WERI-Rb-1 (cell line): ENCODE measurements around the gene PCP4L1.

ENCODE experiments used
- DNase-seq: peaks from one replicate; pipeline ENCODE4 v3.0.0-alpha.2; 2020
- H3K27ac ChIP-seq: fragments of 250-450 bp; sonication (Bioruptor Pico); 2 replicates; pipeline ENCODE4 v1.5.1; 2020; ENCODE audit warnings: mild to moderate bottlenecking, moderate library complexity
- H3K27me3 ChIP-seq: fragments of 250-450 bp; sonication (Bioruptor Pico); 2 replicates; pipeline ENCODE4 v1.5.1; 2021; ENCODE audit warnings: mild to moderate bottlenecking, low read depth, moderate library complexity; ENCODE audit not compliant: insufficient read depth, severe bottlenecking
- H3K36me3 ChIP-seq: fragments of 250-450 bp; sonication (Bioruptor Pico); 2 replicates; pipeline ENCODE4 v1.5.1; 2020; ENCODE audit warnings: mild to moderate bottlenecking, moderate library complexity
- H3K4me3 ChIP-seq: 2 replicates; pipeline ENCODE4 v1.5.1; 2011; ENCODE audit warnings: low read depth, mild to moderate bottlenecking, control low read depth, low read length
- H3K9me3 ChIP-seq: fragments of 250-450 bp; sonication (Bioruptor Pico); 2 replicates; pipeline ENCODE4 v1.5.1; 2021; ENCODE audit warnings: mild to moderate bottlenecking, moderate library complexity; ENCODE audit not compliant: severe bottlenecking
- CTCF ChIP-seq: IDR thresholded peaks from 2 replicates; pipeline ENCODE4 v1.5.1; 2011; ENCODE audit warnings: low read depth, mild to moderate bottlenecking, control low read depth, inconsistent platforms, low read length

The PCP4L1 gene

GRCh38 chr1:161330346-161330745, 71.8 kb downstream of the PCP4L1 start:
- DNase-seq, result no peak
- no peak overlapping the region for H3K27ac ChIP-seq
- no peak for TF ChIP-seq CTCF
- no peak overlapping the region for H3K4me3 ChIP-seq
- peaks cover 89% of the 10 kb centered on the region for H3K36me3 ChIP-seq
- no peaks in the 10 kb centered on the region for H3K27me3 ChIP-seq
- no peaks in the 10 kb centered on the region for H3K9me3 ChIP-seq

- Histone ChIP-seq H3K36me3 (peaks cover 76% of the 10 kb centered on the region), H3K27me3 (no peaks in the 10 kb centered on the region), H3K4me3 (no peak overlapping the region), H3K27ac (no peak overlapping the region), H3K9me3 (no peaks in the 10 kb centered on the region)
- no peak for DNase-seq
- TF ChIP-seq CTCF, result no peak
Measured at GRCh38 chr1:161333166-161333565, 74.6 kb downstream of the PCP4L1 start.
